Panc1 (cell line): ENCODE results near the gene TBC1D22A.

Experiments
- CTCF ChIP-seq: fragments of 450-650 bp; IDR thresholded peaks from 2 replicates; pipeline ENCODE4 v1.5.1; 2017; ENCODE audit warnings: mild to moderate bottlenecking
- POLR2AphosphoS5 ChIP-seq: IDR thresholded peaks from 2 replicates; pipeline ENCODE4 v1.6.1; 2012; ENCODE audit warnings: mild to moderate bottlenecking, low read depth, low read length, moderate library complexity
- SIN3A ChIP-seq: IDR thresholded peaks from 2 replicates; pipeline ENCODE4 v1.6.1; 2012; ENCODE audit warnings: low read depth, mild to moderate bottlenecking, low read length, moderate library complexity, borderline replicate concordance; ENCODE audit not compliant: insufficient read depth
- TCF7L2 ChIP-seq: IDR thresholded peaks from 2 replicates; pipeline ENCODE4 v1.6.1; 2011; ENCODE audit warnings: mild to moderate bottlenecking, low read depth, low read length, inconsistent platforms
- TF ChIP-seq, protein P1 (sequence below), 2 experiments: IDR thresholded peaks; 2 replicates each; pipeline ENCODE4 v1.6.1; 2011 to 2012; ENCODE audit warnings: low read depth in 2 of 2, control low read depth in 1 of 2, low read length in 1 of 2, mild to moderate bottlenecking in 1 of 2, moderate library complexity in 1 of 2; ENCODE audit not compliant: insufficient read depth in 1 of 2

- no peak for TF ChIP-seq CTCF
- TF ChIP-seq TCF7L2: no peak
- TF ChIP-seq, protein P1, sequence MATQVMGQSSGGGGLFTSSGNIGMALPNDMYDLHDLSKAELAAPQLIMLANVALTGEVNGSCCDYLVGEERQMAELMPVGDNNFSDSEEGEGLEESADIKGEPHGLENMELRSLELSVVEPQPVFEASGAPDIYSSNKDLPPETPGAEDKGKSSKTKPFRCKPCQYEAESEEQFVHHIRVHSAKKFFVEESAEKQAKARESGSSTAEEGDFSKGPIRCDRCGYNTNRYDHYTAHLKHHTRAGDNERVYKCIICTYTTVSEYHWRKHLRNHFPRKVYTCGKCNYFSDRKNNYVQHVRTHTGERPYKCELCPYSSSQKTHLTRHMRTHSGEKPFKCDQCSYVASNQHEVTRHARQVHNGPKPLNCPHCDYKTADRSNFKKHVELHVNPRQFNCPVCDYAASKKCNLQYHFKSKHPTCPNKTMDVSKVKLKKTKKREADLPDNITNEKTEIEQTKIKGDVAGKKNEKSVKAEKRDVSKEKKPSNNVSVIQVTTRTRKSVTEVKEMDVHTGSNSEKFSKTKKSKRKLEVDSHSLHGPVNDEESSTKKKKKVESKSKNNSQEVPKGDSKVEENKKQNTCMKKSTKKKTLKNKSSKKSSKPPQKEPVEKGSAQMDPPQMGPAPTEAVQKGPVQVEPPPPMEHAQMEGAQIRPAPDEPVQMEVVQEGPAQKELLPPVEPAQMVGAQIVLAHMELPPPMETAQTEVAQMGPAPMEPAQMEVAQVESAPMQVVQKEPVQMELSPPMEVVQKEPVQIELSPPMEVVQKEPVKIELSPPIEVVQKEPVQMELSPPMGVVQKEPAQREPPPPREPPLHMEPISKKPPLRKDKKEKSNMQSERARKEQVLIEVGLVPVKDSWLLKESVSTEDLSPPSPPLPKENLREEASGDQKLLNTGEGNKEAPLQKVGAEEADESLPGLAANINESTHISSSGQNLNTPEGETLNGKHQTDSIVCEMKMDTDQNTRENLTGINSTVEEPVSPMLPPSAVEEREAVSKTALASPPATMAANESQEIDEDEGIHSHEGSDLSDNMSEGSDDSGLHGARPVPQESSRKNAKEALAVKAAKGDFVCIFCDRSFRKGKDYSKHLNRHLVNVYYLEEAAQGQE (IDR thresholded peaks at IDR 0.05; ENCODE audit: insufficient read depth in 1 of 2, low read depth in 2 of 2, low read length in 1 of 2): no peak
- no peak for TF ChIP-seq POLR2AphosphoS5
- TF ChIP-seq SIN3A: no peak
Observed at GRCh38 chr22:46951350-46951749, 188.9 kb downstream of the TBC1D22A start.
